ENCODE data around the gene TMC1.

DNA sequence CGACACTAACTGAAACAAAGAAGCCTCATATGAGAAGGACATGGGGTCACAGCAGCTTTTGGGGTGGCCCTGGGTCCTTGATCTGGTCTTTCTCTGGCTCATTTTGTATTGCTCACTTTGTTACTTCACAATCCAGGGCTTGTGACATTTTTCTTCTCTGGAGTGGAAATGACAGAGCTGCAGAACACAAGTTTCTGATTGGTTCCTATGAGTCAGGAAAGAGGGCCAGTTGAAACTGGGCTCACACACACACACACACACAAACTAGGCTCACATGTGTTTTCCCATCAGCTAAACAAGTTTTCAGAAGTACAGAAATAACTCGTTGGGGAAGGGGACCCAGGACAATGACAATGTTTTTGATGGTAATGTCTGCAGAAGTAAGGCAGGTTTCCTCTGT, 54.3 kb downstream of the TMC1 start:
- TF ChIP-seq, protein P1, sequence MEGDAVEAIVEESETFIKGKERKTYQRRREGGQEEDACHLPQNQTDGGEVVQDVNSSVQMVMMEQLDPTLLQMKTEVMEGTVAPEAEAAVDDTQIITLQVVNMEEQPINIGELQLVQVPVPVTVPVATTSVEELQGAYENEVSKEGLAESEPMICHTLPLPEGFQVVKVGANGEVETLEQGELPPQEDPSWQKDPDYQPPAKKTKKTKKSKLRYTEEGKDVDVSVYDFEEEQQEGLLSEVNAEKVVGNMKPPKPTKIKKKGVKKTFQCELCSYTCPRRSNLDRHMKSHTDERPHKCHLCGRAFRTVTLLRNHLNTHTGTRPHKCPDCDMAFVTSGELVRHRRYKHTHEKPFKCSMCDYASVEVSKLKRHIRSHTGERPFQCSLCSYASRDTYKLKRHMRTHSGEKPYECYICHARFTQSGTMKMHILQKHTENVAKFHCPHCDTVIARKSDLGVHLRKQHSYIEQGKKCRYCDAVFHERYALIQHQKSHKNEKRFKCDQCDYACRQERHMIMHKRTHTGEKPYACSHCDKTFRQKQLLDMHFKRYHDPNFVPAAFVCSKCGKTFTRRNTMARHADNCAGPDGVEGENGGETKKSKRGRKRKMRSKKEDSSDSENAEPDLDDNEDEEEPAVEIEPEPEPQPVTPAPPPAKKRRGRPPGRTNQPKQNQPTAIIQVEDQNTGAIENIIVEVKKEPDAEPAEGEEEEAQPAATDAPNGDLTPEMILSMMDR (IDR thresholded peaks at IDR 0.05) = no peak
- TF ChIP-seq POLR2AphosphoS5 (IDR thresholded peaks at IDR 0.05) = no peak

Data from breast epithelium (tissue), 3 donors.